Psoas muscle (tissue), 8 donors: ENCODE results near the gene APOL3. TPM values are rescaled to one million over a fixed set of nuclear protein-coding genes. Genes with fewer than 3 reads are reported as not detected.

Experiments
- ATAC-seq, 4 donors: fragments of 200-7000 bp; cut with Tn5 transposase; one replicate each; pipeline ENCODE4 v1.9.1; 2020; ENCODE audit warnings: moderate library complexity in 3 of 4, mild to moderate bottlenecking in 2 of 4
- DNase-seq, 2 donors: peaks; one replicate each; pipeline ENCODE4 v3.0.0-alpha.2; 2020
- H3K27ac ChIP-seq: fragments of 200-600 bp; one replicate; pipeline ENCODE4 v1.8.0; 2022
- H3K27me3 ChIP-seq, 3 donors: fragments of 200-600 bp in 1 of 3; one replicate each; pipeline versions ENCODE4 v1.6.1 to v1.8.0; 2013 to 2022; ENCODE audit warnings: low read length in 2 of 3, mild to moderate bottlenecking in 2 of 3, moderate library complexity in 1 of 3; ENCODE audit not compliant: insufficient read depth in 3 of 3
- H3K36me3 ChIP-seq, 2 donors: fragments of 200-600 bp in 1 of 2; one replicate each; pipeline versions ENCODE4 v1.6.1 to v1.8.0; 2013 to 2022; ENCODE audit warnings: low read depth in 1 of 2, mild to moderate bottlenecking in 1 of 2, moderate library complexity in 1 of 2; ENCODE audit not compliant: insufficient read depth in 1 of 2
- H3K4me1 ChIP-seq: fragments of 200-600 bp; one replicate; pipeline ENCODE4 v1.8.0; 2022
- H3K4me3 ChIP-seq: fragments of 200-600 bp; one replicate; pipeline ENCODE4 v1.8.0; 2022; ENCODE audit warnings: mild to moderate bottlenecking
- H3K9me3 ChIP-seq: fragments of 200-600 bp; one replicate; pipeline ENCODE4 v1.8.0; 2022
- WGBS, 3 donors: extraction: QIAGEN DNeasy Blood & Tissue Kit; methylation state at CpG; one replicate each; pipeline versions ENCODE4 v1.1.6 to v1.1.7; 2013; 5-methylcytosine and 5-hydroxymethylcytosine counted together
- intact Hi-C, 2 donors: fragments of 100-400 bp; cut with DNase I; formaldehyde crosslinking; loops; one replicate each; pipeline versions ENCODE4 v1.11.0 to v1.14.2; 2022
- polyA plus RNA-seq, 3 donors: library from polyadenylated mRNA; stranded (reverse); fragments of 200-250 nt; gene quantifications; one replicate each; pipeline ENCODE4 v1.2.3, GENCODE V29; 2013
- total RNA-seq, 4 donors: library from RNA; stranded (reverse); fragmentation: NEBNext Ultra II Directional in 2 of 4; extraction: Animal tissue kit (Norgen Biotek cat#: 25700) in 2 of 4; gene quantifications; one replicate each; pipeline versions ENCODE4 v1.2.1 to v1.2.4, GENCODE V29; 2021 to 2023
- TF ChIP-seq, protein P1 (sequence below): fragments of 200-600 bp; IDR thresholded peaks from one replicate; pipeline ENCODE4 v1.8.0; 2022; ENCODE audit warnings: antibody characterized with exemption
- donor health status: healthy with polysubstance abuse.
- donor health status: DM: no; HTN: no; CAD: no; lungs with moderate emphysema.
- donor health status: Bipolar disorder and iron deficiency.
- donor health status: healthy.
- donor health status: DM: yes; HTN: yes; CAD: no.
- donor health status: DM: no; HTN: no; CAD: no.
- donor health status: DM: no; HTN: no; CAD: no.
- donor health status: DM: yes; HTN: yes; CAD: no.

APOL3 gene
- total and polyA plus RNA-seq, 7 donors, result 11.1 to 24.1 (median 15.3) TPM

DNA sequence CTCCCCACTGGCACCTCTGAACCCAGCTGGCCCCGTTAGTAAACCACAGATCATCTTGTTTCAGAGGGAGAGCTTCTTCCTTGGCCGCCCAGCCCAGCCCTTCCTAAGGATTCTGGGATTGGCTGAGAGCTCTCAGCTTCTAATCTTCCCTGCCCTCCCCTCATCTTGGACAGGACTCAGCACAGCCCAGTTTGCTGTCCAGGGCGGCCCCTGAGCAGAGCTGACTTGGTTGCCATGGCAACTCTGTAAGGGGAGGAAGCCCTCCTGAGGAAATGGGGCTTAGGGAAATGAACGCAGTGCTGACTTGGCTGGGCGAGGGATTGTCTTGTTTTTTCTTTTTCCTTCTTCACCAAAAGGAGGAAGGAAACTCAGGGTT lies 36.5 kb upstream of the APOL3 start:
- Histone ChIP-seq H3K4me1 (peaks cover 14% of the 10 kb centered on the region), H3K36me3 (no peaks in the 10 kb centered on the region), H3K4me3 (no peak overlapping the region), H3K27ac (no peak overlapping the region), H3K27me3 (no peaks in the 10 kb centered on the region), H3K9me3 (no peaks in the 10 kb centered on the region)
- 48 to 51% (median 49%) methylated on average over 4 to 5 of the region's 5 CpGs for WGBS, 3 donors
- TF ChIP-seq, protein P1, sequence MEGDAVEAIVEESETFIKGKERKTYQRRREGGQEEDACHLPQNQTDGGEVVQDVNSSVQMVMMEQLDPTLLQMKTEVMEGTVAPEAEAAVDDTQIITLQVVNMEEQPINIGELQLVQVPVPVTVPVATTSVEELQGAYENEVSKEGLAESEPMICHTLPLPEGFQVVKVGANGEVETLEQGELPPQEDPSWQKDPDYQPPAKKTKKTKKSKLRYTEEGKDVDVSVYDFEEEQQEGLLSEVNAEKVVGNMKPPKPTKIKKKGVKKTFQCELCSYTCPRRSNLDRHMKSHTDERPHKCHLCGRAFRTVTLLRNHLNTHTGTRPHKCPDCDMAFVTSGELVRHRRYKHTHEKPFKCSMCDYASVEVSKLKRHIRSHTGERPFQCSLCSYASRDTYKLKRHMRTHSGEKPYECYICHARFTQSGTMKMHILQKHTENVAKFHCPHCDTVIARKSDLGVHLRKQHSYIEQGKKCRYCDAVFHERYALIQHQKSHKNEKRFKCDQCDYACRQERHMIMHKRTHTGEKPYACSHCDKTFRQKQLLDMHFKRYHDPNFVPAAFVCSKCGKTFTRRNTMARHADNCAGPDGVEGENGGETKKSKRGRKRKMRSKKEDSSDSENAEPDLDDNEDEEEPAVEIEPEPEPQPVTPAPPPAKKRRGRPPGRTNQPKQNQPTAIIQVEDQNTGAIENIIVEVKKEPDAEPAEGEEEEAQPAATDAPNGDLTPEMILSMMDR, result no peak
- intact Hi-C loops, result loop anchor here (2.0 to 10.0 kb wide), 3 partner anchors 40 to 288 kb away; partner anchors contain the start of genes APOL2 (in 2 of the 2) and TXN2 (in 1 of the 2)
- ATAC-seq (peak in 2 of 4 donors; percentile 27 to 39), DNase-seq (peak; percentile 64 to 78)

DNA sequence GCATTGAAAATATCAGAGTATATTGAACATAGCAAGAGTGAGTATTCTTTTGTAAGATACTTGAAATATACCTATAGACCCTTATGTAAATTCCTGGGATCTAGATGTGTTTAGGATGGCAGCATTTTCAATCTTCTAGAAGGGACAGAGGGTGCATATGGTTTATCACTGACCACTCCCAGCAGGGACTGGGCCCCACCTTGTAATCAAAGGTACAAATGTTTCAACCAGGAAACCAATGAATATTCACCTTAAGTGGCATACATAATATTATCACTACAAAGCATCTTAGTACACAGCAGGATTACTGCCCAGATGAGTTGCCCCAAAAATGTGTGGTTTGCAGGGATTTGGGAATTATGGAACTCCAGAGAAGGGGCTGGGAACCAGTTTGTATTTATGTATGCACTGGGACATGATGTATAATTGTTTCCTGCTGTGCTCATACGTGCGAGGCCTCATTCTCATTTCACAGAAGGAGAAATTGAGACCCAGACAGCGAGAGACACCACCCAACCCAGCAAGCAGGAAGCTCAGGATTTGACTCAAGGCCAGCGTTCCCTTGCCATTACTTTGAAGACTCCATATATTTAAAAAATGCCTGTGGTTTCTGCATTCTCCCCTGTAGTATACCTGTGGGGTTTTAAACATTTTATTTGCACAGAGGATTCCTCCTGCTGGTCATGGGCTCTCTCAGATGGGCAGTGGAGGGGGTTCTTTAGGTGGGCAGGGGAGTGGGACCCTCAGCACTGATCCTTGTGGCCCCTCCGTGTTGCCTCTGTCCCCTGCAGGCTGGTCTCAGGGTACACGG lies 35.9 kb upstream of the APOL3 start:
- 53 to 63% (median 57%) methylated on average over 6 of the region's 6 CpGs for WGBS, 3 donors
- no peak for DNase-seq
- TF ChIP-seq, protein P1, result no peak

GRCh38 chr22:36194971-36195370 lies 34.4 kb upstream of the APOL3 start:
- intact Hi-C loops, result loop anchor here (1.0 to 10.0 kb wide), 4 partner anchors 26 to 290 kb away; partner anchors contain the start of genes APOL2 (in 1 of the 2) and TXN2 (in 1 of the 2)
- ATAC-seq (peak; percentile 45 to 68 (median 58)), DNase-seq (peak; percentile 39 to 68)
- Histone ChIP-seq H3K36me3 (no peaks in the 10 kb centered on the region), H3K4me3 (no peak overlapping the region), H3K4me1 (peaks cover 22% of the 10 kb centered on the region), H3K27me3 (no peaks in the 10 kb centered on the region), H3K9me3 (no peaks in the 10 kb centered on the region), H3K27ac (no peak overlapping the region)
- 39 to 49% (median 45%) methylated on average over 5 of the region's 5 CpGs for WGBS, 3 donors
- TF ChIP-seq, protein P1, result peak; percentile 80

More for the DNA sequence above, 35.9 kb upstream of the APOL3 start:
- no peaks in the 10 kb centered on the region for H3K27me3 ChIP-seq
- no peak overlapping the region for H3K4me3 ChIP-seq
- no peaks in the 10 kb centered on the region for H3K9me3 ChIP-seq
- intact Hi-C loops, result loop anchor here (2.0 to 10.0 kb wide), 3 partner anchors 41 to 288 kb away; partner anchors contain the start of genes APOL2 (in 2 of the 2) and TXN2 (in 1 of the 2)
- H3K27ac ChIP-seq, result no peak overlapping the region
- peaks cover 18% of the 10 kb centered on the region for H3K4me1 ChIP-seq
- no peaks in the 10 kb centered on the region for H3K36me3 ChIP-seq
- ATAC-seq, result no peak

DNA sequence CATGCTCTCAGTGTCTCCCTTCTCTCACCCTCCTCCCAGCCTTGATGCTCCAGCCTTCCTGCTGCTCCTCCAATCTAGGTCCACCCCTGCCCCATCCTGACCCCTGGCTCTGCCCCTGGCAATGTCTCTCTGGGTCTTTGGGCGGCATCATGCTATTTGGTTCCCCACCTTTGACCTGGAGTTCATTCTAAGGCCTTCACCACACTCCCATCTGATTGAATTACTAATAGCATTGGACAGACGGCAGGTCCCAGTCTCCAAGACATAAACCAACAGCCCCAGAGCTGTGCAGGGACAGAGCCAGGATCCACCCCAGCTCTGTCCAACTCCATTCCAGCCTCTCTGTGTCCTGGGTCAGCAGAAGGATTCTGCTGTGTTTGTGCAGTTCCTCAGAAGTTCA lies 33.8 kb upstream of the APOL3 start:
- H3K27ac ChIP-seq, result no peak overlapping the region
- no peaks in the 10 kb centered on the region for H3K36me3 ChIP-seq
- no peaks in the 10 kb centered on the region for H3K27me3 ChIP-seq
- peaks cover 22% of the 10 kb centered on the region for H3K4me1 ChIP-seq
- TF ChIP-seq, protein P1, result no peak
- intact Hi-C loops, result loop anchor here (5.0 to 10.0 kb wide), 2 partner anchors 83 to 290 kb away; partner anchors contain the start of gene TXN2 (in 1 of the 2)
- no peak overlapping the region for H3K4me3 ChIP-seq
- no peak for ATAC-seq
- 73 to 80% (median 76%) methylated on average over 2 of the region's 2 CpGs for WGBS, 3 donors
- no peak for DNase-seq
- H3K9me3 ChIP-seq, result no peaks in the 10 kb centered on the region
